Stimulated activated CD4-positive, alpha-beta T cell treated with anti-CD3 and anti-CD28 coated beads, Interleukin-12 subunit alpha, Interleukin-12 subunit beta, amount 100 ng/mL, for 48 hours (primary cell): Measurements from ENCODE around the gene HCFC1R1.

Source experiments
- DNase-seq, 3 donors: peaks; one replicate each; pipeline ENCODE4 v3.0.0-alpha.2; 2020; ENCODE audit warnings: low read depth in 2 of 3, low spot score in 1 of 3

The HCFC1R1 gene

DNA sequence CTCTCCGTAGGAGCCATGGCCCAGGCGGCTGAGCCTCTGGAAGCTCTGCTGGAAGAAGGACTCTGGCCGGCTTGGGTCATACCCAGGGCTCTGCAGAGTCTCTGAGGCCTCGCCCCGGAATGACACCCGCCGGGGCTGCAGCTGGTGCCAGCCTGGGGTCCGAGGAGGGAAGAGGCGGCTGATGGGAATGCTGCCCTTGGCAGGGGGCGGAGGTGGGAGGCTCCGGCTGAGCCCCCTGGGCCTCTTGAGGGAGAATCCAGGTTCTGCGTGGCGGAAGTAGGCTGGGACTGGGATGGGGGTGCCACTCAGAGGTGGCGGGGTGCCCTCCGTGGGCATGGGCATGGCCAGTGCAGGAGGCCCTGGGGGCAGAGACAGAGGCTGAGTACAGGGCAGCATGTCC is 47.1 kb downstream of the HCFC1R1 start:
- no peak for DNase-seq

DNA sequence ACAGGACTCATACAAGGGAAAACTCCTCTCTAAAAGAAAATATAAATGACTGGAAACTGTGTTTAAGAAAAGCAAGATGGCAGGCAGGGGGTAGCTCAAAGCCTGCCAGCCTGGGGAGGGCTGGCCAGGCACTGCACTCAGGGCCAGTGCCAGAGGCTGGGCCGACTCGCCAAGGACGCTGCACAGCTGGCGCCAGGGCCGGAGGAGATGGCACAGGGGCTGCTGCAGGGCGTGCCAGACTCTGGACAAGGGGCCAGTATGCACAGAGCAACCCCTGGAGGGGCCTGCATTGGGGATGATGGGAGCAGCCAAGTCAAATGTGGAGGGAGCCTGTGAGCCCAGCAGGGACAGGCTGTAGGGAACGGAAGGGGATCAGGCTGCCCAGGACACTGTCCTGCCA is 47.5 kb downstream of the HCFC1R1 start:
- no peak for DNase-seq

DNA sequence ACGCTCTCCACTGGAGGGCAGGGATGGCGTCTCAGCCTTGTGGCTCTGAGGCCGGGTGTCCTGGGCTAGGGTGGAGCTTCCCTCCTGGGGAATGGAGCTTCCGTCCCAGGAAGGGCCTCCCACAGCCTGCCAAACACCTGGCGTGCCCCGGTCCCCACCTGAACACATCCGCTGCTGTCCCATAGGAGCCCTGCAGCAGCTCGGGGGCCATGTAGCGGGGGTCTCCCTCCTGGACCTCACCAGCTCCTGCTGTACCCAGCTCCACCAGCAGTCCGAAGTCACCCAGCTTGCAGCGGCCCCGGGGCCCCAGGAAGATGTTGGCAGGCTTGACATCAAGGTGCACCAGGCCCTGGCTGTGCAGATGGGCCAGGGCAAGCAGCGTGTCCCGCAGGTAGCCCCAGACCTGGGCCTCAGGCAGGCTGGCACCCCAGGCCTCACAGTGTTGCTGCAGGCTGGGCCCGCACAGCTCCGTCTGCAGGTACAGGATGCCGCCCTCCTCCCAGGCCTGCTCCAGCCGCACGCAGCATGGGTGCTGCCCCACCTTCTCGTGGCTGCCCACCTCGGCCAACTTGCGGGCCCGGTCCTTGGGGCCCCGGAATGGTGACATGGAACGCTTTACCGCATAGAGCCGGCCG is 48.5 kb downstream of the HCFC1R1 start:
- no peak for DNase-seq

DNA sequence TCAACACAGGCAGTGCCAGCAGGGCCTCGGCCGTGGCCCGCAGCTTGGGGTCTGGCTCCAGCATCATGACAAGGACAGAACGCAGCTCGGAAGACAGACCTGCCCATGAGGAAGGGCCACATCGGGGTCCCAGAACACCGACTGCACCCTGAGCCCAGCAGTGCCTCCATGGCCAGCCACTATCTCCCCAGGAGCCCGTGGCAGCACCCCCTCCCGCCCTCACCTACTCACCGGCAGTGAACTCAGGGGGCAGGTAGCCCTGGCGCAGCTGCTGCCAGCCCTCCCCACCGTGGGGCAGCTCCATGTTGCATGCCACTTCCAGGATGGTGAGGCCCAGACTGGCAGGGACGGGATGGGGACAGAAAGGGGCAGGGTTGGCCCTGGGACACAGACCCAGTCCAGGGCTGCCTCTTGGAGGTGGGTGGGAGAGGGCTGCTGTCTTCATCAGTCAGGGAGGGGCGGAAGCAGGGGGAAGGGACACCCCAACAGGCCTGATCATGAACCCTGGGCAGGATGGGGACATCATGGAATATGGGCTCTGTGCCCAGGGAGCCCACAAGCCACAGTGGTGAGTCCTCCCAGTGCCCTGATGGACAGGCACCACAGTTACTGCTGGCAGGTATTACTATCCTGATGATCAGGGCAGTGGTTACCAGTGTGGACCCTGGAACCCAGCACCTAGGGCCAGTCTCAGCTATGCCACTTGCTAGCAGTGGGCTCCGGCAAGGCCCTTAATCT is 49.3 kb downstream of the HCFC1R1 start:
- no peak for DNase-seq

DNA sequence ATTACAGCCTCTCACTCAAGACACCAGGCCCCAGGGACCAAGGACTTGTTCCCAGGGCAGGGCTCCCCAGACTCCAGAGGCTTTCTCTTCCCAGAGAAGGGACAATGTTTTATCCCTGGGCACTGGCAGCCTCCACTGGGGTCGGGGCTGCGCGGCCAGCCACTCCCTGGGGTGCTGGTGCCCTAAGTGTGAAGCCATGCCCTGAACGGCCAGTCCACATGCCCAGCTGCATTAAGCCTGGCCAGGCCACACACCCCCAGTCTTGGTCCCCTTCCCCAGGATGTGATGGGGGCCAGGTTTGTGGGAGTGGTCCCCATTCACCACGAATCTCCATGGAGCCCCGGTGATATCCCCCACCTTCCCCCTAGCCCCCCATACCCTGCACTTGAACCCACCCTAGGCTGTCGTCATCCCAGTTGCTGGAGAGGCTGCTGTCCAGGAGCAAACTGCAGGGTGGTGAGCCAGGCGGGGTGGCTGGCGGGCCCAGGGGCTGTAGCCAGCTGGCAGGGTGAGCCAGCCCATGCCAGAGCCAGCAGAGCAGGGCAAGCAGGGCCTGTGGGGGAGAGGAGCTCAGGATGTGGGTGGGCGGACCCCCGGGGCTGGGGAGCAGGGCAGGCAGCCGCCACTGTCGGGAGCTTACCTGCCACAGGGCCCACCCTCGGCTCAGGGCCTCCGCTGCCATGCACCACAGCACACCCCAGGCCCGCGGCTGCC is 50.0 kb downstream of the HCFC1R1 start:
- DNase-seq: no peak

DNA sequence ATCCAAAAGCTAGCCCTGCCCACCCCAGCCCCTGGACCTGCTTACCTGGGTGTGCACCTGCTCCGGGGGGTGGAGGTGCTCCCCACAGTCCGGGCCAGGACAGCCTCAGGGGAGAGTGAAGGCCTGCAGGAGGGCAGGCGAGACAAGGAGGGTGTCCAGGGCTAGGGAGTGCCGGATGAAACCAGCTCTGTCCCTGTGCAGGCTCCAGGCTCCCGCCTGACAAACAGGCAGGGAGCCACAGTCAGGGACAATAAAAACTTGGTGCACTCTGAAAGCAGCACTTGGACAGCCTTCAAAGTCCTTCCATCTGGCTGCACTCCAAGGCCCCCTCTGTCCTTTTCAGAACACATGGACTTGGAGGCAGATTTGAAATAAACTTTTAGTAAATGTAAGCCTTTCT is 50.6 kb downstream of the HCFC1R1 start:
- DNase-seq: no peak
